Osteocyte (in vitro differentiated cells): ENCODE measurements around the gene GSTP1. TPM values are rescaled to one million over a fixed set of nuclear protein-coding genes. Genes with fewer than 3 reads are reported as not detected.
"Not testable (repeated sequence)": the region's sequence is repeated elsewhere in the genome, so short reads cannot be mapped to it uniquely, and the experiment has no call there.

Experiments used
- DNase-seq: peaks from one replicate; pipeline ENCODE4 v3.0.0; 2021; ENCODE audit warnings: mixed read lengths; ENCODE audit not compliant: unreplicated experiment; ENCODE audit errors: extremely low spot score
- H3K27ac Mint-ChIP-seq: one replicate; pipeline ENCODE4 v1.8.0; 2021; ENCODE audit warnings: mild to moderate bottlenecking, mixed read lengths; ENCODE audit not compliant: unreplicated experiment
- H3K27me3 Mint-ChIP-seq: one replicate; pipeline ENCODE4 v1.8.0; 2021; ENCODE audit warnings: mixed read lengths; ENCODE audit not compliant: unreplicated experiment
- H3K36me3 Mint-ChIP-seq: one replicate; pipeline ENCODE4 v1.8.0; 2021; ENCODE audit warnings: mixed read lengths; ENCODE audit not compliant: unreplicated experiment
- H3K4me1 Mint-ChIP-seq: one replicate; pipeline ENCODE4 v1.8.0; 2021; ENCODE audit warnings: mixed read lengths; ENCODE audit not compliant: unreplicated experiment
- H3K4me3 Mint-ChIP-seq: one replicate; pipeline ENCODE4 v1.8.0; 2021; ENCODE audit warnings: mild to moderate bottlenecking, moderate library complexity, mixed read lengths; ENCODE audit not compliant: unreplicated experiment
- H3K9me3 Mint-ChIP-seq: one replicate; pipeline ENCODE4 v1.8.0; 2021; ENCODE audit warnings: mixed read lengths; ENCODE audit not compliant: unreplicated experiment
- CTCF ChIP-seq: fragments of 200-600 bp; sonication (generic); IDR thresholded peaks from 2 replicates; pipeline ENCODE4 v1.5.0; 2021; ENCODE audit warnings: antibody characterized with exemption, mild to moderate bottlenecking, moderate library complexity
- total RNA-seq: library from RNA; stranded (reverse); gene quantifications from 2 replicates; pipeline ENCODE4 v1.2.1, GENCODE V29; 2021

The GSTP1 gene
- total RNA-seq, 1 donor from 2014 or later = 544 TPM

GRCh38 chr11:67551127-67551526 lies 32.5 kb upstream of the GSTP1 start:
- Mint-ChIP-seq H3K27me3 (peaks cover 26% of the 10 kb centered on the region), H3K27ac (no peak overlapping the region), H3K4me1 (no peaks in the 10 kb centered on the region), H3K9me3 (peaks cover 3% of the 10 kb centered on the region), H3K4me3 (no peak overlapping the region), H3K36me3 (no peaks in the 10 kb centered on the region)
- no peak for DNase-seq
- no peak for TF ChIP-seq CTCF

GRCh38 chr11:67551697-67552096 lies 31.9 kb upstream of the GSTP1 start:
- H3K27ac Mint-ChIP-seq, H3K36me3 Mint-ChIP-seq, H3K4me3 Mint-ChIP-seq, H3K4me1 Mint-ChIP-seq, DNase-seq, H3K9me3 Mint-ChIP-seq: not testable (repeated sequence)
- peaks cover 22% of the 10 kb centered on the region for H3K27me3 Mint-ChIP-seq

- Mint-ChIP-seq H3K4me3 (no peak overlapping the region), H3K9me3 (peaks cover 3% of the 10 kb centered on the region), H3K4me1 (no peaks in the 10 kb centered on the region), H3K27ac (no peak overlapping the region), H3K27me3 (peaks cover 10% of the 10 kb centered on the region), H3K36me3 (no peaks in the 10 kb centered on the region)
- DNase-seq = no peak
- TF ChIP-seq CTCF = no peak
Observed at GRCh38 chr11:67556244-67556643, 27.4 kb upstream of the GSTP1 start.

- DNase-seq = no peak
- Mint-ChIP-seq H3K4me3 (no peak overlapping the region), H3K36me3 (no peaks in the 10 kb centered on the region), H3K27me3 (no peaks in the 10 kb centered on the region), H3K9me3 (no peaks in the 10 kb centered on the region), H3K4me1 (peaks cover 6% of the 10 kb centered on the region), H3K27ac (no peak overlapping the region)
- no peak for TF ChIP-seq CTCF
Observed at GRCh38 chr11:67558084-67558772, 25.4 kb upstream of the GSTP1 start.

GRCh38 chr11:67561971-67562619 lies 21.5 kb upstream of the GSTP1 start:
- TF ChIP-seq CTCF = no peak
- no peak overlapping the region for H3K4me3 Mint-ChIP-seq
- H3K9me3 Mint-ChIP-seq = no peaks in the 10 kb centered on the region
- DNase-seq = no peak
- no peaks in the 10 kb centered on the region for H3K36me3 Mint-ChIP-seq
- H3K4me1 Mint-ChIP-seq = peaks cover 15% of the 10 kb centered on the region
- H3K27ac Mint-ChIP-seq = no peak overlapping the region
- peaks cover 3% of the 10 kb centered on the region for H3K27me3 Mint-ChIP-seq
